G401 (cell line): ENCODE measurements around the gene GRK3. TPM values are rescaled to one million over a fixed set of nuclear protein-coding genes. Genes with fewer than 3 reads are reported as not detected.
A peak's percentile ranks its signal among the peaks of the same experiment; 100 is the strongest.

ENCODE experiments used
- DNase-seq: peaks from one replicate; pipeline ENCODE4 v3.0.0-alpha.2; 2015; ENCODE audit warnings: low spot score
- in situ Hi-C: cut with HindIII; loops from 2 replicates; pipeline ENCODE4 v1.10.0; 2016; ENCODE audit warnings: low sequenced_read_pairs, mixed read lengths
- total RNA-seq: library from RNA; depleted of rRNA; stranded (reverse); fragments of >200 nt; shearing (Covaris generic); gene quantifications from 2 replicates; pipeline ENCODE4 v1.2.3, GENCODE V29; 2014

GRK3 gene
- total RNA-seq, 1 experiment from 2014 or later: 16.3 TPM

- in situ Hi-C loops: no loop called here
- no peak for DNase-seq
These were observed 80.8 kb downstream of the GRK3 start for GRCh38 chr22:25645266-25645665.

- no peak for DNase-seq
- in situ Hi-C loops: no loop called here
These were observed 81.5 kb downstream of the GRK3 start for GRCh38 chr22:25645964-25646363.

- in situ Hi-C loops: no loop called here
- no peak for DNase-seq
These were observed 86.4 kb downstream of the GRK3 start for GRCh38 chr22:25650833-25651232.

- in situ Hi-C loops: no loop called here
- DNase-seq: no peak
These were observed 87.0 kb downstream of the GRK3 start for GRCh38 chr22:25651332-25652085.

- in situ Hi-C loops: no loop called here
- DNase-seq: peak; percentile 50
These were observed 90.2 kb downstream of the GRK3 start for GRCh38 chr22:25654676-25655075.

GRCh38 chr22:25655371-25655935, 91.0 kb downstream of the GRK3 start:
- no peak for DNase-seq
- in situ Hi-C loops: no loop called here

- in situ Hi-C loops: no loop called here
- DNase-seq: no peak
These were observed 92.2 kb downstream of the GRK3 start for GRCh38 chr22:25656724-25657123.

- in situ Hi-C loops: no loop called here
- DNase-seq: no peak
These were observed 94.2 kb downstream of the GRK3 start for GRCh38 chr22:25658633-25659032.

- in situ Hi-C loops: no loop called here
- no peak for DNase-seq
These were observed 94.9 kb downstream of the GRK3 start for GRCh38 chr22:25659413-25659812.

- in situ Hi-C loops: no loop called here
- no peak for DNase-seq
These were observed 95.9 kb downstream of the GRK3 start for GRCh38 chr22:25660336-25660735.

- no peak for DNase-seq
- in situ Hi-C loops: no loop called here
These were observed 96.6 kb downstream of the GRK3 start for GRCh38 chr22:25661073-25661472.

- DNase-seq: no peak
- in situ Hi-C loops: no loop called here
These were observed 99.2 kb downstream of the GRK3 start for GRCh38 chr22:25663654-25664053.

GRCh38 chr22:25666308-25666707, 101.8 kb downstream of the GRK3 start:
- in situ Hi-C loops: no loop called here
- no peak for DNase-seq

- in situ Hi-C loops: no loop called here
- no peak for DNase-seq
These were observed 104.0 kb downstream of the GRK3 start for GRCh38 chr22:25668437-25668836.

GRCh38 chr22:25669253-25670069, 105.0 kb downstream of the GRK3 start:
- in situ Hi-C loops: no loop called here
- no peak for DNase-seq

GRCh38 chr22:25670070-25670461, 105.6 kb downstream of the GRK3 start:
- DNase-seq: no peak
- in situ Hi-C loops: no loop called here

GRCh38 chr22:25672289-25673084, 108.0 kb downstream of the GRK3 start:
- no peak for DNase-seq
- in situ Hi-C loops: no loop called here

- DNase-seq: no peak
- in situ Hi-C loops: no loop called here
These were observed 109.2 kb downstream of the GRK3 start for GRCh38 chr22:25673713-25674112.

- in situ Hi-C loops: no loop called here
These were observed 113.2 kb downstream of the GRK3 start for GRCh38 chr22:25677631-25678030.

GRCh38 chr22:25680051-25680450, 115.6 kb downstream of the GRK3 start:
- in situ Hi-C loops: no loop called here
- no peak for DNase-seq

More at GRCh38 chr22:25677631-25678030, 113.2 kb downstream of the GRK3 start:
- DNase-seq: no peak
